NCI-H526 (cell line): ENCODE measurements around the gene MTAP.

Experiments
- DNase-seq, 2 experiments: peaks; one replicate each; lab custom pipeline; 2025; lab: John Stamatoyannopoulos, UW

The MTAP gene

DNA sequence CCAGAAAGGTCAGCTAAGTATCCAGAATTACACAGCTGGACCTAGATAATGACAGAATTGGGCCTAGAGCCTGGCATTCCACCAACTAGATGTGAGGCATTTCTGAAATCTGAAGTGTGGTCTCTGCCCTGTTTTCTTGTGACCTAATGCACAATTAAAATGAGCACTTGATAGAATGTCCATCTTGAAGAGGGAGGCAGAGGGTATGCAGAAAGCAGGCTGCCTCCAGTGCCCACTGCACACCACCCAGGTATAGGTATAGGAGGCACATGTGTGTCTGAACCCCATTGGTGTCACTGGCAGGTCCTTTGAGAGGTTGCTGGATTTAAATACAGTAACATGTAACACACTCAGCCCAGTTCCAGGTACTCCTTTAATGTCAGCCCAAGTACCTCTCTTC lies 2.4 kb downstream of the MTAP start:
- DNase-seq, result no peak

GRCh38 chr9:21806644-21807043 lies 4.2 kb downstream of the MTAP start:
- DNase-seq, result no peak

DNA sequence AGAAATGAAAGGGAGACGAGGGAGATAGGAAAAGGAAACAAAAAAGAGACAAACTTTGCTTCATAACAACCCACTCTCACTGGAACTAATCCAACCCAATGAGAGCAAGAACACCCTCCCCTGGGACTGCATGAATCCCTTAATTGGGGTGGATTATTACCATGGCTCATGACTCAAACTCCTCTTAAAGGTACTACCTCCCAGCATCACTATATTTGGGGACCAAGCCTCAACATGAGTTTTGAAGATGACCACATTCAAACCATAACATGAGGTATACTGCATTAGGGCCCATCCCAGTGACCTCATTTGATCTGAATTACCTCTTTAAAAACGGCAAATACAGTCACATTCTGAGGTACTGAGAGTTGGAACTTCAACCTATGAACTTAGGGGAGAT lies 8.0 kb downstream of the MTAP start:
- no peak for DNase-seq

DNA sequence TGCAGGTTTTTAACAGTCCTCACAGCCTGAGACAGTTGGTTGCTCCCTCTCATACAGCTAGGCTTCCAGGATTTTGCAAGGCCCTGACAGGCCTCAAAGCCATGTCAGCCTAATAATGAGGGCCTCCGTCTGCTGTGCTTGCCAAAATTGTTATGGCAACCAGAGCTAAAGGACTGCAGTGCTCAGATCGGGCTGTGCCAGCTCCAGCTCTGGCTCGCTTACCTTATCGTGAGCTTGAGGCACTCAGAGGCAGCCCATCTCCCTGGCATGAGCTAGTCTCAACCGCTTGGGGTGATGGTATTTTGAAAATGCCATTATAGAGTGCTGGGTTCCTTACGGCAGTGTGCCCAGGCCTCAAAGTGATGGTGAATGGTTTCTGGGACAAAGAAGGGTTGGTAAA lies 8.4 kb downstream of the MTAP start:
- no peak for DNase-seq

DNA sequence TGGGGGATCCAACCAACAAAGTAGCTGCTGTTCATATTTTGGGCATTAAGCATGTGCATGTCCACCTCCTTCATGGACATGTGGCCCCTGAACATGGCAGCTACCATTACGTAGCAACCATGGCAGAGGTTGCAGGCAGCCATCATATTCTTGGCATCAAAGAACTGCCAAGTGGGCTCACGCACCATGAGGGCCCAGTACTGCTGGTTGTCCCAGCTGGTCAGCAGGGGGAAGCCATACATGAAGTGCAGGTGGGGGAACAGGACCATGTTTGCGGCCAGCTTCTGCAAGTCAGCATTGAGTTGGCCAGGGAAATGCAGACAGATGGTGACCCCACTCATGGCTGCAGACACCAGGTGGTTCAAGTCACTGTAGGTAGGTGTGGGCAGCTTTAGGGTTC lies 9.5 kb downstream of the MTAP start:
- no peak for DNase-seq

DNA sequence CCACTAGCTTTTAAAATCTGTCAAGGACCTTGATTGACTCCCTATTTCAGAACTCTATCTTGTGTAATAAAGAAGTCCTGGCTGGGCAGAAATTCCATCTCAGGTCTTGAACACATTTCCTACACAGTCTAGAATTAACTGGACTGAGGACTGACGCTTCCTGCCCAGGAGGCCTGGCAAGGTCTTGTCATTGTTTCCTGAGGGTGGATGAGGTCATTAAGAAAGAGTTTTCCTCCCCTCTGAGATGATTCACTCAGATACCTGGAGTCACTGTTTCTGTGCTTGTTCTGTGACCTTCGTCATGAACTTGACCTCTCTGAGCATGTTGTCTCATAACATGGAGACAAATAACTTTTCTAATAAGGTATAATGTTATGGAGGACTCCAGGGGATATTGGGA lies 10.0 kb downstream of the MTAP start:
- no peak for DNase-seq

DNA sequence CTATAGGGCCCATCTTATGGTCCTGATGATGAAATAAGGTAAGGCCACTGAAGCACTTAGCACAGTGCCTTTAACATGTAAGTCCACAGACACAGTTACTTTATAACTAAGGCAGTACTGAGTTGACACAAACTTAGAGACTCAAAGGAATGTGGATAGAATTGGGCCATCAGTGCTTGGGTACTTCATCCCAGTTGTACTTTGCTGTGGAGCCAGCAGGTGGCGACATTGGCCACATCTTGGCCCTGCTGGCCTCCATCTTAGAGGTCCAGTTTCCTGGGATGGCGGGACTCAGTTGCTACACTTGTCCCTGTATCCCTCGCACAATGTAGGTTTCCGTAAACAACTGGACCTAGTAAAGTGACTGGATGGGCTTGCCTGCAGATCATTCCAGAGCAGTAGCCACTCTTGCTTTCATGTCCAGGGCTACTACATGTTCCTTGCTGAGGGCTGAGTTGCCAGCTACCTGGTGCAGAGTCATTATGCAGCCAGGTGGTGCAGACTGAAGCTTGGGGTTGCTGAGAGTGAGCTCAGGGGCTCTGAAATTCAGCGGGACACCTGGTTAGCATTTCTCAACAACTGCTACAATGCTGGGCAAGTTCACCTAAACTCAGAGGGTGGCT lies 10.6 kb downstream of the MTAP start:
- peak; percentile 65 to 84 for DNase-seq

DNA sequence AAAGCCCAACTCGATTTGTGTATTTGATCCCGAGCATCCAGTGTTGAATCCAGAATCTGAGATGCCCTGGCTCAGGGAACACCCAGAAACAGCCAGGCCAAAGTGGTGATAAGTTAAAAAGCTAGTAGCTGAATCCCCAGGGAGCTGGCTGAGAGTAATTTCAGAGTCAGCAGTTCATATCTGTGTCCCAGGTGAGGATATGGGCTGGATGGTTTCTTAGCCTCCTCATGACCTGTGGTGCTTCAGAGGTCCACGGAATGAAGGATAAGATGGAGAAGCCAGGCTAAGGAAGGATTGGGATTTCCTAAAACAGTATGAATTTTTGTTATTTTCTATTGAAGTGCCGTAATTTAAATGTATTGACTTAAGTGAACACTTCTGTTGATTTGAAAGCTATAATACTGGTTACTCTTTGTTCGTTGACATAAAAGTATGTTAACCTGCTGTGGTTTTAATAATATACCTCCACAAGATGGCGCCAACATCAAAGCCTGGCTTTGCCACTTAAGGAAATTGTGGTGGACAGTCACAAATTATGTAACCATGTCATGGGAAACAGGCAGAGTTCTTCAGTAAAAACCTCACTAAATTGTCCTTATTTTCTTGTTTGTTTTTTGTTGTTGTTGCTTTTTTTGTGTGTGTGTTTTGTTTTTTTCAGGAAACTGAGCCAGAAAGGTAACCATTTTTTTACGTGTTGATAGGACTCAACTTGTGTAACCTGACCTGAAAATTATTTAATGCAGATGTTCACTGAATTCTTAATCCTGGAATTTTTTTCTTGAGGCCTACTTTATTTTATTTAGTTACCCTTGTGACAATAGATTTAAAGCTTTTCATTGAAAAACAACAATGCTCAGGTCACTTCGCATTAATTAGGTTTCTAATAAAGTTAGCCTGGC lies 11.4 kb downstream of the MTAP start:
- peak; percentile 77 to 90 for DNase-seq

- no peak for DNase-seq
Measured at GRCh38 chr9:21815643-21816042, 13.2 kb downstream of the MTAP start.

DNA sequence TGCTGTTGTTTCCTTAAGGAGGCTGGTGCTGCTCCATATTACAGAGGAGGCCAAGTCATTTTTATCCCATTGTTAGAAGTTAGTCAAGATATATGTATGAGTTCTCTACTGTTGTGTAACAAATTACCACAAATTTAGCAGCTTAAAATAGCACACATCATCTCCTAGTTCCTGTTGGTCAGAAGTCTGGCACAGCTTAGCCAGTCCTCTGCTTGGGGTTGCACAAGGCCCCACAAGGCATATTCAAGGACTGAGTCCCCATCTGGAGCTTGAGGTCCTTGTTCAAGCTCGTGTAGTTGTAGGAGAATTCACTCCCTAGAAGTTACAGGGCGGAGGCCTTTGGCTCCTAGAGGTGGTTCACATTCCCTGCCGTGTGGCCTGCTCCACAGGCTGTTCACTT lies 14.7 kb downstream of the MTAP start:
- DNase-seq, result no peak

DNA sequence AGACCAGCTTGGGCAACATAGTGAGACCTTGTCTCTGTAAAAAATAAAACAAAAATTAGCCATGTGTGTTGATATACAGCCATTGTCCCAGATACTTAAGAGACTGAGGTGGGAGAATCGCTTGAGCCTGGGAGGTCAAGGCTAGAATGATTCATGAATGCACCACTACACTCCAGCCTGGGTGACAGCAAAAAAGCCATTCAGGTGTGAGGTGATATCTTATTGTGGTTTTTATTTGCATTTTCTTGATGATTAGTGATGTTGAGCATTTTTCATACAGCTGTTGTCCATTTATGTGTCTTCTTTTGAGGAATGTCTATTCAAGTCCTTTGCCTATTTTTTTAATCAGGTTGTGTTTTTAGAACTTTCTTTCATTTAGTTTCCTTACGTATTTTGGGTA lies 23.2 kb downstream of the MTAP start:
- DNase-seq, result peak; percentile 7 to 52

DNA sequence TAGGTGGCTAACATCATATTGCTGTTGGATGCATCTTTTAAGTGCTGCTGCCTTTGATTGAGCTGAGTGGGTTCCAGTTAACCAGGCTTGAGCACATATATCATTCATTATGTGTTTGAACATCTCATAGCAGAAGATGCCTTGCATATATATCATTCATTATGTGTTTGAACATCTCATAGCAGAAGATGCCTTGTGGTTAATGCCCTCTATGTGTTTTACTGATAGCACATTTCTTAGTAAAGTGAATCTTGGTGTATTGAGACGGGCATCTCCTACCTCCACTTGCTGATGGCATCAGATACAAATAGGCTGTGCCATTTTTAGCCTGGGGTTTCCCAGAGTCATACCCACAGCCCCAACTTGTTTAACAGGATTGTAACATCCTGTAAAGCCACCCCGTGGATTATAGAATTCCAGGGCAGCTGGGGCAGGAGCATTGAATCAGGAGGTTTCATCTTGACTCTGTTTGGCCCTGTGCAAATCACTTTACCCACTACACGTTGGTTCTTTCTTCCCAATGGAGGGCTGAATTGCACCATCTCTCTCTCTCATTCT lies 26.5 kb downstream of the MTAP start:
- DNase-seq, result no peak

DNA sequence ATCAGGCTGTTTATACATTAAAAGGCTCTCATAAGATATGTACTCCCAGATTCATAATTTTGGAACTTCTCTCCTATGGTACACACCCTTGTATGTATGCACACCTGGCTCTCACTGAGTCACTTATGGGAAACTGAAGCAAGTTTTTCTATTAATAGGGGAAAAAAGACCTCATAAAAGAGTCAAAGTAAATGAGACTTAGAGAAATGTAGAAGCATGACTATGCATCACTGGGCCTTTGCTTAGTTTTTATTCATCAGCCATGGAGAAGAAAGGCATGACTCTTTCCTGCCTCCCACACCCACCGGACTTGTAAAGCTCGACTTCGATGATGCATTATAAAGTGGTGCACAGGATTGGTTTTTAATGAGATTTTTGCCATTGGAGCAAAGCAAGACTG lies 28.2 kb downstream of the MTAP start:
- no peak for DNase-seq

GRCh38 chr9:21831841-21832509 lies 29.5 kb downstream of the MTAP start:
- no peak for DNase-seq

DNA sequence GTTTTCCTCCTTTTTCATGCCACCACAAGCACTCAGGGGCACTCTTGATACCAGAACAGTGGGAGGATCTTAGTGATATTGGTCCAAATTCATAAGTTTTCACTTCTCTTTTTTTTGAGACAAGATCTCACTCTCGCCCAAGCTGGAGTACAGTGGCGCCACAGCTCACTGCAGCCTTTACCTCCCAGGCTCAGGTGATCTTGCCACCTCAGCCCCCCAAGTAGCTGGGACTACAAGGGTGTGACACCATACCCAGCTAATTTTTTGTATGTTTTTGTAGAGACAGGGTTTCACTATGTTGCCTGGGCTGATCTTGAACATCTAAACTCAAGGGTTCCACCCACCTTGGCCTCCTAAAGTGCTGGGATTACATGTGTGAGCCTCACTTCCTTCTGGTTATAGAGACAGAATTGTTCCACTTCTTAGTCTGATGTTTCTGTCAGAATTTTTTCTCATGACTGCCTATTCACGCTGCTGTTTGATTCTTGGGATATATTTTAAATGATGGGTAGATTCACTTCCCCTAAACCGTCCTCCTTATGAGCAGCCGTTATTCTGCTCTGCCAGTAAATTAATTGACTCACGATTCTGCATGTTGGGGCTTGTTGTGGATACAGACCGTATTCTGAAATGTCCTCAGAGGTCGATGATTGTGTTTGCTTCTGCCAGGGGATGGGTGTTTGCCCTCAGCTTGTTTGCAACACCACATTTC lies 30.8 kb downstream of the MTAP start:
- DNase-seq, result peak in 1 of 2 experiments; percentile 14

DNA sequence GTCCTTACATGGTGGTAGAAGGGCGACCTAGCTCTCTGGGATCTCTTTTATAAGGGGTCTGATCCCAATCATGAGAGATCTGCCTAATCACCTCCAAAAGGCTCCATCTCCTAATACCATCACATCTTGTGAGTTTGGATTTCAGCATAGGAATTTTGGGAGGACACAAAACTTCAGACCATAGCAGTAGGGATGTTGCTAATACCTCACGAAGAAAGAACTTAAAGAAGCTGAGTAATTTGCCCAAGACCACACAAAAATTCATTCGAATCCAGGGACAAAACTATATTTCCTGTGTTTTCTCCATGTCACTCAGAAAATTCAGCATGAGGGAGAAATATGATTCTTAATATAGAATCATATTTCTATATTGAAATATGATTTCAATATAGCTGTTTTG lies 32.7 kb downstream of the MTAP start:
- no peak for DNase-seq

DNA sequence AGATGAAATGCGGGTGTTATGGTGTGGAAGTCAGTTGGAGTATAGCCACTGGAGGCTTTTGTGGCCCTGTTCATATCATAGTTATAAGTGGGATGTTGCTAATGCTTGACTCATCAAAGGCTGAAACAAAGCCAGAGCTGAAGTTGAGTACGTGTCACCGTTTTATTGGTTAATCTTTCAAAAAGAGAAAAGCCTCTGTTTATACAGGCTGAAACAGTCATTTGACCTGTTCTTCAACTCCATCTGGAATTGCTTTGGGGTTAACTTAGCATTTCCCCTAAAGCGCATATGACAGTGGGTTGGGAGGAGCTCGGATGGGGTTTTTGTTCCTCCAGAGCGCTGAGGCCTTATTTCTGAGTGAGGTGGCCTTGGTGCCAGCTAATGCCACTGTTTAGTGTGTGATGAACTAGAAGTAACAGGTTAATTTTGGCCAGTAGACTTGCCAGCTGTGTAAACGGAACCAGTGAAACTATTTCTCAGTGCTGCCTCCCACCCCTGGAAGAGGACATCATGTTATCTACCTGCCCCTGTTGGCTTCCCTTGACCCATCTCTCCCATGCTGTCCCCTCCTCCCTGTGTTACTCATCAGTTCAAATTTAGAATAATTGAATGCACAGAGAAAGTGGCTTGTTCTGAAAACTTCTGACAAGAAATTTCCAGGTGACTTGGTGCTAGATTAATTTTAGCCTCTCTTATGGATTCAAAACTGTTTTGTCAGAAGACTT lies 34.2 kb downstream of the MTAP start:
- DNase-seq, result no peak

- no peak for DNase-seq
Measured at GRCh38 chr9:21837501-21837900, 35.1 kb downstream of the MTAP start.

DNA sequence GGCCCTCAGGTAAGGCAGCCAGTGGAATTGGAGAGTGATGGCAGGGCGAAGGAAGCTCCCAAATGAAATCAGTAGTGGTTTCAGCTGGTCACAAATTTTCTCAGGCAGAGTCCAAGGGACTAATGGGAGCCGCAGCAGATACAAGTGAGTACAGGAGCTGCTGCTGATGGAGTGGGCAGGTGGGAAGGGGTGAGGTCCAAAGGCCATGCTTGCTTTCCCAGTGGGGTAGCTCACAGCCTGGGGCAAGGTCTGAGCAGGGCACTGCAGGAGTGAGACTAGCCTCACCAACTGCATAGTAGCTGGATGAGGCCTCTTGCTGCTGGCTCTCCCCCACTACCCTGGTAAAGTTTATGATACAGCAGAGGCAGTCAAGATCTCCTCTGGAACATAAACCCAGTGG lies 38.2 kb downstream of the MTAP start:
- no peak for DNase-seq

DNA sequence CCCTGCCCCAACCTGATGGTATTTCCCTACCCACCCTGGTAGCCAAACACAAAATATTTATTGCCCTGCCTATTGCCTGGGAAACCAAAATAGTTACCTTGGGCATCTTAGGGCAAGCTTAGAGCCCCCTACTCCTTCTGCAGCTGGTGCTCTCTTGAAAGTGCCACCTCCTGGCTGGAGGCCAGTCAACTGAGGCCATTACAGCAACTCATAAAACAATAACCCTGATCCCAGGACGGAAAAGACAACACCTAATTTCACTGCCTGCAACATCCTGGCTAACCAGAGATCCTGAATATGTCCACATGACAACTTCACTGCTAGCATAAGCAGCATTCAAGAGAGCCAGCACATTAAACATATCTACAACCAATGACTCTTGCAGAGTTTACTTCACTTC lies 38.7 kb downstream of the MTAP start:
- no peak for DNase-seq

- no peak for DNase-seq
Measured at GRCh38 chr9:21848615-21849014, 46.2 kb downstream of the MTAP start.
